Glomerular visceral epithelial cell (primary cell): ENCODE measurements around the gene SMIM38.

Experiments used
- DNase-seq: peaks from one replicate; pipeline ENCODE4 v3.0.0-alpha.2; 2016; ENCODE audit errors: extremely low spot score

The SMIM38 gene

DNA sequence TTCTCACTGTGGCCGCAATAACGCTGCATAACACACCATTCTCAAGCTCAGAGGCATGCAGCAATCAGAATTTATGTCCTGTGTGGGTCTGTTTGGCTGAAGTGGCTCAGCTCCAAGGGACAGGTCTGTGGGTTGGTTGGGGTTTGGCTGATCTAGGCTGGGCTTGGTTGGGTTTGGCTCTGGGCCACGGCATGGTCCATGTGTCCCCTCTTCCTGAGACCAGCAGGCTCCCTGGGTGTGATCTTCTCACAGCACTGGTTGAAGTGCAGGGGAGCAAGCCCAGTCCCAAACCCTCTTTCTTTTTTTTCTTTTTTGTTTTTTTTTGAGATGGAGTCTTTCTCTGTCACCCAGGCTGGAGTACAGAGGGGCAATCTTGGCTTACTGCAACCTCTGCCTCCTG lies 25.0 kb downstream of the SMIM38 start:
- no peak for DNase-seq

DNA sequence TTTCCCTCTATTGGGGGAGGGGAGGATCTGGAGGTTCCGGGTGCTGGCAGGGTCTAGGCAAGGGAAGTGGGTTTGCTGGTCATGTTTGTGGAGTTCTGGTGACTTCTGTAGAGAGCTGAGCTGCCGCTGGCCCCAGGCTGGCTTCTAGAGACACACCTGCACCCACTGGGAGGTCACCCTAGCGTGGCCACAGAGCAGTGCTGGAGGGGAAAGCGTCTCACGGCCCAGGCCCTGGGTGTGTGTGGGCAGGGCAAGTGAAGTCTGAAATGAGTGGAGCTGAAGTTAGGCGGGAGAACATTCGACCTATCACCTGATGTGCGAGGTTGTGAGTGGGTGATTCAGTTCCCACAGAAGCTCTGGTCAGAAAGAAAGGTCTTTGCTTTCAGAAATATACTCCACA lies 27.9 kb downstream of the SMIM38 start:
- DNase-seq: no peak

DNA sequence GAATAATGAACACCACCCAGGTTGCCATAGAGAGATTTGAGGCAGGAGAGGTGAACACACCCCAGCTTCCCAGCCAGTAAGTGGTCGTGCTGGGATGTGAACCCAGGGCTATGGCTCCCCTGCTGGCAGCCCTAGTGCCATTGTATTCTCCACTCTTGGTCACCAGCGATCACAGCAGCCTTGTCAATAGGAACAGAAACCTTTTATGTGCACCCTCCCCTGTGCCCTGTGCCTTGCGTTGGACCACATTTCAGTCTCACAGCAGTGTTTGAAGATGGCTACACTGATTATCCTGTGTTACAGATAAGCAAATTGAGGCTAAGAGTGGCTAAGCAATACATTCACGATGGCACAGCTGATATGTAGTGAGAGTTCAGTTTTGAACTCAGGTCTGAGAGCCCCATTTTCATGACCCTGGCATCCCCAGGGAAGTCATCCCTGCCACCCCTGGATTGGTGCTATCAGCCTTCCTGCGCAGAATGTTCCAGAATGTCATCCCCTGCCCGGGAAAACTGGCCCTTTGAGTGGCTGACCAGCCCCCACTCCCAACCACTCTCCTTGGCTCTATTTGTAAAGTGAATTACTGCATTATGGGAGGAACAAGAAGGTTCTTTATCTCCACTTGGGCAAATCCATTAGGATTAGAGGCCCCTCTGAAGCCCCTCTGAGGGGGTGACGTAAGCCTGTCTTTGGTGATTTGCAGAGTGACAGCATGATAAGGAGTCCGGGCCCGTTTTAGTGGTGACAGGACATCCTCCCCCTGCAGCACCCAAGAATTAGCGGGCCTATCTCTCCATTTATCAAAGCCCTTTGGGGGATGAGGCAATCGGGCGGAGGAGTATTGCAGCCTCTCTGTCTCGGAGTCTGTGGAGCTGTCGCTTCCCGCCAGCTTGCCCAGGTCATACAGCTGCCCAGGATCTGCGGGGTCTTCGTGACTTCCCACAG lies 30.9 kb downstream of the SMIM38 start:
- DNase-seq: no peak

DNA sequence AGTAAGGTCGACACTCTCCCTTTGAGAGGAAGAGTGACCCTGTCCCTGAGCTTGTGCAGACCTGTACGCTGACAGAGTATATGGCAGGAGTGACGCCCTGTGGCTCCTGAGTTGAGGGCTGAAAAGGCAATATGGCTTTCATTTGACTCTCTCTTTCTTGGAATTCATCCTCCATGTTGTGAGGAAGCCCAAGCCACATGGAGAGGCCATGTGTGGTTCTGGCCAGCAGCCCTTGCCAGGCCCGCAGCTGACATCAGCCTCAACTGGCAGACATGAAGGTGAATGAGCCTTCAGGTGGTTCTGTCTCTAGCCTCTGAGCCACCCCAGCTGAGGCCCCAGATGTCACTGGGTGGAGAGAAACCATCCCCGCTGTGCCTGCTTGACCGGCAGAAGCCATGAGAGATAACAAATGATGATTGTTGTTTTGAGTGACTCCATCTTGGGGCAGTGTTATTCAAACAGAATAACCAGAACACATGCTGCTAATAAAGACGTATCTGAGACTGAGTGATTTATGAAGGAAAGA lies 31.9 kb downstream of the SMIM38 start:
- no peak for DNase-seq

DNA sequence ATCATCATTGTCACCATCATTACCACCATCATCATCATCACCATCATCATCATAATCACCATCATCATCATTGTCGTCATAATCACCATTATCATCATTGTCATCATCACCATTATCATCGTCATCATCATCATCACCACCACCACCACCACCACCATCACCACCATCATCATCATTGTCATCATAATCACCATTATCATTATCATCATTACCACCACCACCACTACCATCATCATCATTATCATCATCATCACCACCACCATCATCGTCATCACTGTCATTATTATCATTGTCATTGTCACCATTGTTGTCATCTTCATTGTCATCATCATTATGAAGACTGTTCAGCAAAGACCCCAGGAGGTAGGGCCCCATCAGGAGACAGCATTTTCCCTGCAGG lies 33.3 kb downstream of the SMIM38 start:
- no peak for DNase-seq

DNA sequence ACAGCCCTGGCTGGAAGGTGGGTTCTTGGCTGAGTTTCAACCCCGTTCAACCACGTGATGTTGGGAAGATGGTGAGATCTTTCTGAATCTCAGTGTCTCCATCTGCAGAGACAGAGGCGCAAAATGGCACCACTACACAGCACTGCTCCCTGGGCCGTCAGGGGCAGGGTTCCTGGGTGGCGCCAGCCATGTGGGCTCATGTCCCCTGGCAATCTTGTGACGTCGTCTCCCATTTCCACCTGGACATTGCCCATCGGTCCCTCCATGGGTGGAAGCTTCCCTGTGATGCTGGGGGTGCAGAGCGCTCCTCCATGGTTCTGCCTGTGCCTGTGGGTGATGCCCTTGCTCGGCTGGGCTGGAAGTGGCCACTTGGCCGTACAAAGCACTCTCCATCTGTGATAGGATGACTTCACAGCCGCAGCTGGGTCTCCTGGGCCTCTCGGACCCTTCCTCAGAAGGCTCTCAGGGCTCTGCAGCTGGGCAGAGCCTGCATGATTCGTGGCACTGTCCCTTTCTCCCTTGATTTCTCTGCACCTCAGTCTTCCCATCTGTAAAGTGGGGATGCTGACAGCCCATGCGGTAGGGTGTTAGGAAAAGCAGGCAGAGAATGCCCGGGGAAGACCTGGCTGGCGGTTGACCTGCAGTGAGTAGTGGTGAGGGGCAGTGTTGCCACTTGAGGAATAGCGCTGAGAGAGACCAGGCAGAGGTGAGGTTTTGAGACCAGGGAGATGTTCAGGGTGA lies 35.2 kb downstream of the SMIM38 start:
- no peak for DNase-seq

DNA sequence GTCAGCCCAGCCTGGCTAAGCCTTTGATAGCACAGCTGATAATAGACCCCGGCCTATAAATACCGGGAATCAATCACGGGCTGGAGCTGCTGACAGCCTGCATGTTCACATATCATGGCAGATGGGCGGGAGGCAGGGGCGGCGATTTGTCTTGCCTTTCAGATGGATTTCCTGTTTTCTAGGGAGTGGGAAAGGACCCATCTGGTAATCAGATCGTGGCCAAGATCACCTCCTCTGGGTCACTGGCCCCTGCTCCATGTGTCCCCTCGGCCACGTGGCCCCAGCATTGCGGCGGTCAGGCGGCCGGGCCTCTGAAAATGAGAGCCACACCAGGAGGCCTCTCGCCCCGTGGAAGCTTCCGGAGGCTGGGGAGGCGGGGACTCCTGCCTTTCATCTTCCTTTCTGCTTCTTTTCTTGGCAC lies 36.6 kb downstream of the SMIM38 start:
- no peak for DNase-seq

DNA sequence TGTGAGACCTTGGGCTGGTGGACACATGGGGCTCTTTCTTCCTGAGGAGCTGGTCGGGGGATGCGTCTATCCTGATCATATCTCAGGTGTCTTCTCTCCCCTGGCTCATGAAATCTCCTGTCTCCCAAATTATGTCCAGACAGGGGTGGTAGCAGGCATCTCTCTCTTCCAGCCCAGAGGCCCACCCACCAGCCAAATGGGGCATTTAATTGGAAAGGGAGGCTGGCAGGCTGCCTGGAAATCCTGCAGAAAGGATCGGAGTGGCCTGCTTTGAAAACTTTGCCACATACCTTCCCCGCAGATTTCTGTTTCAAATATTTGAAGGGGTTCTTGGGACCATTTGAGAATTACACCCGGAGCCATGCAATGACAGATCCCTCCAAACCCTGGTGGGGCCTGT lies 37.4 kb downstream of the SMIM38 start:
- DNase-seq: no peak

DNA sequence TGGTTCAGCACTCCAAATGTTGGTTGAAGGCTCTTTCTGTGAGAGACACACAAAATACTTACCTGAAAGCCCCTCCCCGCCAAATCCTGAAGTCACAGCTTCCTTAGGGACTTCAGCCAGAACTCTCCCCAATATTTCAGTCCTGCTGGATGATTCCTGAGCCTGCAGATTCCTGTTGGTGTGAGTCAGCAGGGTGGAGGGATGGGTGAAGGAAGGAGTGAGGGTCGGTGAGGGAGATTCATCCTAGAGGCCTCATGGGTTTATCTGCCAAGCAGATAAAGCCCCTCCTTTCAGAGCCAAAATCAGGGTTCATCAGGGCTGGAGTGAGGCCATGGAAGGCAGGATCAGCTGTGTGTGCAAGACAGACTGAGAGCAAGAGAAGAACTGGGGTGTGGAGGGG lies 37.9 kb downstream of the SMIM38 start:
- DNase-seq: no peak

DNA sequence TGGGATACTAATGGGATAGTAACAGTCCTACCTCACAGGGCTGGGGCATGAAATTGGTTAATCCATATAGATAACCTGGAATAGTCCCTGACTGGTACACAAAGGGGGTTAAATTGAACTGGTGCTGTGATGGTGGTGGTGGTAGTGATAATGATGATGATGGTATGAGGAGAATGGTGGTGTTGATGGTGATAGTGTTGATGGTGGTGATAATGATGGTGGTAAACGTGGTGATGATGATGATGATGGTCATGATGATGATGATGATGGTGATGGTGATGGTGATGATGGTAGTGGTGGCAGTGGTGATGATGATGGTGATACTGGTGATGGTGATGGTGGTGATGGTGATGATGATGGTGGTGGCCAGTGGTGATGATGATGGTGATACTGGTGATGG lies 38.7 kb downstream of the SMIM38 start:
- no peak for DNase-seq

DNA sequence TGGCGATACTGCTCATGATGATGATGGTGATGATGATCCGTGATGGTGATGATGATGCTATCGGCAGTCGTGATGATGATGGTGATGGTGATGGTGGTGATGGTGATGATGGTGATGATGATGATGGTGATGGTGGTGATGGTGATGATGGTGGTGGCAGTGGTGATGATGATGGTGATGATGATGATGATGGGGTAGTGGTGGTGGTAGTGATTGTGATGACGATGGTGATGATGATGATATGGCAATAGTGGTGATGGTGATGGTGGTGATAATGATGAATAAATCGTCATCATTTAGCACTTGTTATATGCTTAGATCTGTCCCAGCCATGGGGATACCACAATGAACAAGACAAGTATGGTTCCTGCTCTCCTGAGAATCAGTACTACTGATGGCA lies 39.2 kb downstream of the SMIM38 start:
- no peak for DNase-seq

DNA sequence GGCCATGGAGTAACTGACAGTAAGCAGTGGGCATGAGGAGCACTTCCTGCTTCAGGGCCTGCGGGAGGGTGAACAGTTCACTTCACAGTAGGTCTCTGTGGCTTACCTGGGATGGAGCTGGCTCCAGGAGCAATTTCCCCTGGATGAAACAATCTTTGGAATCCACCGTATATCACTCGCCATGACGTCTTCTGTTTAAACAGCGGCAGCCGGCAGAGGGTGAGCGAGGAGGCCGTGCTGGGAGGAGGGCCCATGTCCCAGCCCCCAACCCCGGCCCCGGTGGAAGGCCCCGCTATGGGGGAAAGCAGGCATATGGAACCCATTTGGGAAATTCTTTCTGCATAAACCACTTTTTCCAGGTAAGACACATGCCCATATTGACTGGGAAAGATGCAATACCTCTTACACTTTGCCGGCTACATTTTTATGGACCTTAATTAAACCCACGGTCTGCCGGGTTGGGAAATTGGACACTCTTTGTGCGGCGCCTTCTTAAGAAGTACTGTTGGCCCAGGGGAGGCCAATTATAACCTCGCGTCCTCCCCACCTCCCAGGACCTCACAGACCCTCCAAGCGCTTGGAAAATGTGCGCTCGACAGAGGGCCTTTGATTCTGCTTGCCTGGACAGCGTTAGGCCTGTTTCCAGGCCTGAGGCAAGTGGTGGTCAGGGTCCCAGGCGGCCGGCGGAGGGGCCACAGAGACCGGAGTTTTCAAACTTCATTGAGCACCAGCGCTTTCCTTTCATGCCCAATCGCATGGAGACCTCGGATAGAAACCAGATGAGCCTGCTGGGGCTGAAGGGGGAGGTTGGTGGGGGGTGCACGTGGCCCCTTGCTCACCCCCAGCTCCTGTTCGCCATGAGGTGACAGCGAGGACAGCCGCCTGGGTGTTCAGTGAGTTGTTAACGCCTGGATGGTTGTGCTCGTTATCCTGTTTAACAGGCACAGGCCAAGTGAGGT lies 40.4 kb downstream of the SMIM38 start:
- no peak for DNase-seq

DNA sequence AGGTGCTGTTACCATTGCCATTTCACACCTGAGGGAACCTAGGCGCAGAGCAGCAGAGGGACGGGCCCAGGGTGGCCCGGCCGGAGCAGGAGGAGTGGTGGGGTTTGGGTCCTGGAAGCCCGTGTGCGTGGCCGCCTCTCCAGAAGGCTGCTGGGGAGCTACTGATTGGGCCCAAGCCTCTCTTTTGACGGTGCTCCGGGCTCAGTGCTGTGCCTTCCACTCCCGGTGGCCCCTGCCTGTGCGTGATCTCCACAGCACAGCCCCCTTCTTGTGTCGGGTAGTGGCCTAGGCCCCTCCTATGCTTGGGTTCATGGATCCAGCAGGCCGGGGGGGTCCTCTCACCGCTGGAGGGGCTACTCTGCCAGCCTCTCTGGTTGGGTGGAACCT lies 41.0 kb downstream of the SMIM38 start:
- DNase-seq: no peak

DNA sequence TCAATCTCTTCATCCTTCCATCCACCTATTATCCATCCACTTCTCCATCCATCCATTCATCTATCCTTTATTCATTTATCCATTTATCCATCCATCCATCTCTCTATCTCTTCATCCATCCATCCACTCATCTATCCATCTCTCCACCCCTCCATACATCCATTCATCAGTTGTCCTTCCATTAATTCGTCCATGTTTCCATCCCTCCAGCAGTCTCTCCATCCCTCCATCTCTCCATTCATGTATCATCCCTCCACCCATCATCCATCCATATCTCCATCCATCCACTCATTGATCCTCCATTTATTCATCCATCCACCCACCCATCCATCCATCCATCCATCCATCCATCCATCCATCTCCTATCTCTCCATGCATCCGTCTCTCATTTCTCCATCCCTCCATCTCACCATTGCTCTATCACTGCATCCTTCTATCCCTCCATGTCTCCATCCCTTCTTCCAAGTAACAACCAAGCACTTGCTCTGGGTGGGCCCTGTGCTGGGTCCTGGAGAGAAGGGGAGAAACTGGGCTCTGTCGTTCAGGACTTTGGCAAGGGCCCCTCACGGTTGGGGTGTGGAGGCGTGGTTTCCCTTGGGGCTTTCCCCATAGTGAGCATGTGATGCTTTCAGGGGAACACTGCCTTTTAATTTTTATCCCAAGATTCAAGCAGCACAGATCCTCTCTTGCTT lies 43.3 kb downstream of the SMIM38 start:
- DNase-seq: no peak

DNA sequence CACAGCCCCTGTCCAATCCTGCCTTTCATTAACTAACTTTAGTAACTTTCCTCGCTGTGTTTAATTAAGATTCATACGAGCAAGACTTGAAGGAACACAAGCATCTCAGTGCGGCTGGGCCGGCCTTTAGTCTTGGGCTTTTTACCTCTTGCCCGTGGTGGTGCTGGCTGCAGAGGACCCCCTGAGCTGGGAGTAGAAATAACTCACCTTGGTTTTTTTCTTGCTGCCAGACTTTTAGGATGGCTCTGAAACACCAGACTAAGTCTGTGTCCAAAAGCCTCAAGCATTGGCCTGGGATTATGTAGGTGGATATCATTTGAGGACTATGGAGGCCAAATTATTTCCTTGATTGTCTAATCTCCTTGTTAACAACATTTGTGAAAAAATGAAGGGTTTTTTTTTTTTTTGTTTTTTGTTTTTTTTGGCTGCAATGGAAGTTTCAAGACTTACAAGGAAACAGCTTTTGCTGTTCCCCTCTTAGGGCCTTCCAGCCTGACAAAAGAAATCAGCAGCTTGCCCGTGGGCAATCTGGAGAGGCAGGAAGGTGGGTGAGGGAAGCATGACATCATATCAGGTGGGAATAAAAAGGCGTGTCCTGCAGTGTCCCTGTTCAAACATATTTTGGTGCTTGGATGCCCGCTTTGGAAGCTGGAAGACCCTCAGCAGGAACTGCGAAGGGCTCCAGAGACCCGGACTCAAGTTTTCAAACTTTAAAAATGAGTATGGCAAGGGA lies 44.0 kb downstream of the SMIM38 start:
- no peak for DNase-seq

DNA sequence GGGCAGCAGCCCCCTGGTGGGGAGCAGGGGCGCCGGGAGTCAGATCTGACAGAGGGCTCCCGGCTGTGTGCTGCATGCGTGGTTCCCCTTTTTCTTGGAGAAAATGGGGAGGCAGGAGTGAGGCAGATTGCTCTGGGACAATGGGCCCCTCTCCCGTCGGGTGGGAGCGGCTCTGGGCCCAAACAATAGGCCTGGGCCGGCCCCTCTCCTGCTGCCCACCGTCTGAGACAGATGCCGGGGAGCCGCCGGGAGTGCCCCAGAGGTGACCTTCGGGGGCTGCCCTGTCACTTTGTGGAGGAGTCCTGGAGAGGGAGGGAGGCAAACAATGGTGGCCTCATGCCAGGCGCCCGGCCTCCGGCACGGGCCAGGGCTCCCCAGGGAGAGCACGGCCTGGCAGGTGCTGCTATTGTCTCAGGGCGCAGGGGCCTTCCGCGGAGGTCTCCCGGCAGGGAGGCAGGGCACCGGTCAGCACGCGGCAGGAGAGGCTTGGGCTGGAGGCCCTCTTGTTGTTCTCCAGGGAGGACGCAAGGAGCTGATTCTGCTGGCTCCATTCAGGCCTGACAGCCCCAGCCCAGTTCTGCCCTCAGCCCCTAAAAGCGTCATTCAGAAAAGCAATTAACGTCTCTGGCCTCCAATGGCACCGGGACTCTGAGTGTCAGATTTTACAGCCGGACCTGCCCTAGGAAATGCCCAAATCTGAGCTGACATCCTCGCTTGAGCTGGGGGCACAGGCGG lies 44.8 kb downstream of the SMIM38 start:
- no peak for DNase-seq

DNA sequence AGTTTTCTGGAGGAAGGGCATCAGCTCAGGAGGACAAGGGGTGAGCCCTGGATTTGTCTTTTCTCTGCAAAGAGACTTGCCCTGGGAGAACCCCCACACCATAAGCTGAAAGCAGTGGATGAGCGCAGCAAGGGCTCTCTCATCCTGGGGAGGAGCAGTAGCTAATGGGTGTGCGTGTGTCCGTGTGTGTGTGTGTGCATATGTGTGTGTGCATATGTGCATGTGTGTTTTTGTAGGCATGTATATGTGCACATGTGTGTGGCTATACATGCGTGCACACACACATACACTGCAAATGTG lies 45.3 kb downstream of the SMIM38 start:
- no peak for DNase-seq

DNA sequence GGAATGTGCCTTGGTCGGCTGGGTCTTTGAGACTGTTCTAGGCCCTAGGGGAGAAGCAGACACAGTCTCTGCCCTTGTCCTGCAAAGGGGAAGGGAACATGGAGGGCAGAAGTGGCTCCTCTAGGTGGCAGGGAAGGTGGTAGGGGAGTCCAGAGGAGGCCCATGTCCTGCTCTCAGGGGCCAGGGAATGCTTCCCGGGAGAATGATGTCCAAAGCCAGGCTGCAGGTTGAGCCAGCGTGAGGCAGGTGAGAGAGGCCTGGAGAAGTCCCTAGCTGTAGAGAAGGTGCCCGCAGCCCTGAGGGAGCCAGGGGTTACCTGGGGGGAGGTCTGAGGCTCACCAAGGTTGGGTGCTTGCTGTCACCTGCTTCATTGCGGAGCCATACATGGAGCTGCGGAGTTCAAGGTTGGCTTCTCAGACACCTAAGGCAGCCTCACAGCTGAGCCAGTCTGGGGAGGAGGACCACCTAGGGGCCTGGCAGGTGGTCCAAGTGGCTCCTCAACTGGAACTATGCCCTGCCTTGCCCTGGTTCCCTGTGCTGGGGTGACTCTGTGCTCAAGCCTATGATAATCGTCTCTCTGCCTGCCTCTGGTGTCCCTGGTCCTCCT lies 46.1 kb downstream of the SMIM38 start:
- no peak for DNase-seq

DNA sequence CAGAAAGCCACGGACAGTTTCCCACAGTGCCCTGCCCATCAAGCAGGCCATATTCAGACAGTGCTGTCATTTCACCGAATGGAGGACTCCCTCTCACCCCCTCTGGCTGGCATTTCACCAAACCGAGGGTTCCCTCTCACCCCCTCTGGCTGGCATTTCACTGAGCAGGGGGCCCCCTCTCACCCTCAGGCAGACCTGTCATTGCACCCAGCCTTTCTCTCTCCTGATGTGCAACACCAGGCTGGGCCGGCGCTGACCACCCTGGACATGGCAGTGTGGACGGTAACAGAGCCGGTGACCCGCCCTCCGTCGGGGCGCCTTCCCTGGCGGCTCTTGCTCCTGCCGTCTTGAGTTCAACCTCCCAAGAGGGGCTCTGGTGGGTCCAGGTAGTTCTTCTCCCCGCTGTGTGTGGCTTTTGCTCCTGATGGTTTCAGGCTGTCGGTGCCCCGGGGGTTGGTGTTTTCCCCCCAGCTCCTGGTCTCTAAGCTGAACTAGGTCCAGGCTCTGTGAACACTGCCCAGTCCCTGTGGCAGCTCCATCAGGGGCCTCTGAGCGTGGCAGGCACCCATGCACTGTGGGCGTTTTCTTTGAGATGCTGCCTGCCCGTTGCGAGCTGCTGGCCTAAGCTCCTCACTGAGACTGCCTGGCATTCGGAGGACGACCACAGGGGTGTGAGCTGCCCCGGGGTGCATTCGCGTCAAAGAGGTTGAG lies 46.9 kb downstream of the SMIM38 start:
- no peak for DNase-seq
